Panc1 (cell line): Measurements from ENCODE around the gene ZFHX3. TPM values are rescaled to one million over a fixed set of nuclear protein-coding genes. Genes with fewer than 3 reads are reported as not detected.

Experiments used
- ATAC-seq: fragments of 200-7000 bp; cut with Tn5 transposase; 2 replicates; pipeline ENCODE4 v1.9.1; 2020; ENCODE audit warnings: mild to moderate bottlenecking, moderate library complexity
- BruUV-seq: library from RNA; stranded (reverse); fragments of 400-500 nt; replicated peaks from 2 replicates; lab custom pipeline; 2021; lab: Mats Ljungman, UMichigan
- CTCF ChIA-PET: fragments of 300-600 bp; sonication (Branson Sonifier 250); formaldehyde crosslinking; loops from one replicate; lab custom pipeline; 2022; ENCODE audit warnings: antibody characterized with exemption; lab: Charles Lee
- POLR2A ChIA-PET: fragments of 300-600 bp; sonication (Branson Sonifier 250); formaldehyde crosslinking; loops from one replicate; lab custom pipeline; 2022; ENCODE audit warnings: antibody characterized with exemption; lab: Charles Lee
- DNase-seq: peaks from one replicate; pipeline ENCODE4 v3.0.0-alpha.2; 2010; ENCODE audit warnings: low read depth, low spot score
- H3K27ac ChIP-seq: 2 replicates; pipeline ENCODE4 v1.5.1; 2011; ENCODE audit warnings: mild to moderate bottlenecking, low read length, inconsistent platforms
- H3K27me3 ChIP-seq: fragments of 200-500 bp; sonication (Bioruptor generic); 2 replicates; pipeline ENCODE4 v1.6.0; 2014; ENCODE audit warnings: low read length, inconsistent platforms; ENCODE audit not compliant: control insufficient read depth, insufficient read depth
- H3K36me3 ChIP-seq: fragments of 200-500 bp; sonication (Bioruptor generic); 2 replicates; pipeline ENCODE4 v1.5.1; 2014; ENCODE audit warnings: inconsistent platforms, mild to moderate bottlenecking, low read length, moderate library complexity; ENCODE audit not compliant: control insufficient read depth, insufficient read depth
- H3K4me1 ChIP-seq: 2 replicates; pipeline ENCODE4 v1.5.1; 2011; ENCODE audit warnings: inconsistent platforms, mild to moderate bottlenecking, low read length, moderate library complexity; ENCODE audit not compliant: control insufficient read depth, insufficient read depth
- H3K4me3 ChIP-seq, 2 experiments: 2 replicates each; pipeline ENCODE4 v1.5.1; 2011 to 2012; ENCODE audit warnings: low read depth in 2 of 2, low read length in 2 of 2, mild to moderate bottlenecking in 2 of 2, inconsistent platforms in 1 of 2, moderate library complexity in 1 of 2
- H3K9me3 ChIP-seq: fragments of 200-500 bp; sonication (Bioruptor generic); 2 replicates; pipeline ENCODE4 v1.5.1; 2014; ENCODE audit warnings: low read depth, mild to moderate bottlenecking, inconsistent platforms, low read length, moderate library complexity; ENCODE audit not compliant: control insufficient read depth, insufficient read depth
- POLR2AphosphoS5 ChIP-seq: IDR thresholded peaks from 2 replicates; pipeline ENCODE4 v1.6.1; 2012; ENCODE audit warnings: mild to moderate bottlenecking, low read depth, low read length, moderate library complexity
- SIN3A ChIP-seq: IDR thresholded peaks from 2 replicates; pipeline ENCODE4 v1.6.1; 2012; ENCODE audit warnings: low read depth, mild to moderate bottlenecking, low read length, moderate library complexity, borderline replicate concordance; ENCODE audit not compliant: insufficient read depth
- TCF7L2 ChIP-seq: IDR thresholded peaks from 2 replicates; pipeline ENCODE4 v1.6.1; 2011; ENCODE audit warnings: mild to moderate bottlenecking, low read depth, low read length, inconsistent platforms
- in situ Hi-C: cut with HindIII; loops from 2 replicates; pipeline ENCODE4 v1.10.0; 2016; ENCODE audit warnings: low sequenced_read_pairs, low pct_unique_long_range_greater_than_20kb
- intact Hi-C: fragments of 100-400 bp; cut with micrococcal nuclease; formaldehyde crosslinking; loops from one replicate; pipeline ENCODE4 v1.10.0; 2022; ENCODE audit not compliant: unreplicated experiment
- total RNA-seq: library from RNA; stranded (reverse); gene quantifications from one replicate; pipeline ENCODE4 v1.2.1, GENCODE V29; 2021; ENCODE audit not compliant: unreplicated experiment
- TF ChIP-seq, protein P1 (sequence below), 2 experiments: IDR thresholded peaks; 2 replicates each; pipeline ENCODE4 v1.6.1; 2011 to 2012; ENCODE audit warnings: low read depth in 2 of 2, control low read depth in 1 of 2, low read length in 1 of 2, mild to moderate bottlenecking in 1 of 2, moderate library complexity in 1 of 2; ENCODE audit not compliant: insufficient read depth in 1 of 2
- TF ChIP-seq, protein P2 (sequence below): fragments of 450-650 bp; IDR thresholded peaks from 2 replicates; pipeline ENCODE4 v1.5.1; 2017; ENCODE audit warnings: mild to moderate bottlenecking

Gene ZFHX3
- total RNA-seq, 1 experiment from 2014 or later: 7.1 TPM

DNA sequence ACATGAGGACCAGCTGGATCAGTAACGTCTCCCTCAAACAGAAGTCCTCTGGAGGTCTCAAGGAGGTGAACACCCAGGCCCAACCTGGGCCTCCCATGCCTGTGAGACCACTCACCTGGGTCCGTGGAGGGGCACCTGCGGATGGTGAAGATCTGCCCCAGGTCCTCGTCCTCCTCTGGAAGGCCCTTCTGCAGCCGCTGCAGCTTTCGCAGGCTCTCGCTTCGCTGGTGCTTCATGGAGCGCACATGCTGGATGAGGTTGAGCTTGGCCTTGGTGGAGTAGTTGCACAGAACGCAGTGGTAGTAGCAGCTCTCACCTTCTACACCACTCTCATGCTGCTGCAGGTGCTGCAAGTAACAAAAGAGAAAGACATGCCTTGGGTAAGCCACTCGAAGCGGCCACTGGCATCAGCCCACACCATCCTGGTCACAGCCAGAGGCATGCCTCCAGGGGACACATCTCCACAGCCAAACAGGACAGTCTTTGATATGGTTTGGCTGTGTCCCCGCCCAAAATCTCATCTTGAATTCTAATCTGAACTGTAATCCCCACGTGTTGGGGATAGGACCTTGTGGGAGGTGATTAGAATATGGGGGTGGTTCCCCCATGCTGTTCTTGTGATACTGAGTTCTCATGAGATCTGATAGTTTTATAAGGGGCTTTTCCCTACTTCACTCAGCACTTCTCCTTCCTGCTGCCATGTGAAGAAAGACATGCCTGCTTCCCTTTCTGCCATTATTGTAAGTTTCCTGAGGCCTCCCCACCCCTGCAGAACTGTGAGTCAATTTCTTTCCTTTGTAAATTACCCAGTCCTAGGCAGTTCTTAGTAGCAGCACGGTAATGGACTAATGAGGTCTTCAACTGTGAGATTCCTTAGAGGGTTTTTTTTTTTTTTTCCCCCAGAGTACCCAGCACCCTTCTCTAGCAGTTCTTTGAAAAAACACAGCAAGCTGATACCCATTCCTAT, 158.0 kb downstream of the ZFHX3 start:
- in situ Hi-C loops: no loop called here
- Histone ChIP-seq H3K27me3 (no peaks in the 10 kb centered on the region), H3K4me1 (no peaks in the 10 kb centered on the region), H3K9me3 (no peaks in the 10 kb centered on the region), H3K36me3 (no peaks in the 10 kb centered on the region), H3K4me3 (no peak overlapping the region), H3K27ac (no peak overlapping the region)
- no peak for TF ChIP-seq POLR2AphosphoS5
- no peak for TF ChIP-seq SIN3A
- TF ChIP-seq, protein P1, sequence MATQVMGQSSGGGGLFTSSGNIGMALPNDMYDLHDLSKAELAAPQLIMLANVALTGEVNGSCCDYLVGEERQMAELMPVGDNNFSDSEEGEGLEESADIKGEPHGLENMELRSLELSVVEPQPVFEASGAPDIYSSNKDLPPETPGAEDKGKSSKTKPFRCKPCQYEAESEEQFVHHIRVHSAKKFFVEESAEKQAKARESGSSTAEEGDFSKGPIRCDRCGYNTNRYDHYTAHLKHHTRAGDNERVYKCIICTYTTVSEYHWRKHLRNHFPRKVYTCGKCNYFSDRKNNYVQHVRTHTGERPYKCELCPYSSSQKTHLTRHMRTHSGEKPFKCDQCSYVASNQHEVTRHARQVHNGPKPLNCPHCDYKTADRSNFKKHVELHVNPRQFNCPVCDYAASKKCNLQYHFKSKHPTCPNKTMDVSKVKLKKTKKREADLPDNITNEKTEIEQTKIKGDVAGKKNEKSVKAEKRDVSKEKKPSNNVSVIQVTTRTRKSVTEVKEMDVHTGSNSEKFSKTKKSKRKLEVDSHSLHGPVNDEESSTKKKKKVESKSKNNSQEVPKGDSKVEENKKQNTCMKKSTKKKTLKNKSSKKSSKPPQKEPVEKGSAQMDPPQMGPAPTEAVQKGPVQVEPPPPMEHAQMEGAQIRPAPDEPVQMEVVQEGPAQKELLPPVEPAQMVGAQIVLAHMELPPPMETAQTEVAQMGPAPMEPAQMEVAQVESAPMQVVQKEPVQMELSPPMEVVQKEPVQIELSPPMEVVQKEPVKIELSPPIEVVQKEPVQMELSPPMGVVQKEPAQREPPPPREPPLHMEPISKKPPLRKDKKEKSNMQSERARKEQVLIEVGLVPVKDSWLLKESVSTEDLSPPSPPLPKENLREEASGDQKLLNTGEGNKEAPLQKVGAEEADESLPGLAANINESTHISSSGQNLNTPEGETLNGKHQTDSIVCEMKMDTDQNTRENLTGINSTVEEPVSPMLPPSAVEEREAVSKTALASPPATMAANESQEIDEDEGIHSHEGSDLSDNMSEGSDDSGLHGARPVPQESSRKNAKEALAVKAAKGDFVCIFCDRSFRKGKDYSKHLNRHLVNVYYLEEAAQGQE (IDR thresholded peaks at IDR 0.05; ENCODE audit: insufficient read depth in 1 of 2, low read depth in 2 of 2, low read length in 1 of 2): no peak
- no peak for TF ChIP-seq TCF7L2
- TF ChIP-seq, protein P2, sequence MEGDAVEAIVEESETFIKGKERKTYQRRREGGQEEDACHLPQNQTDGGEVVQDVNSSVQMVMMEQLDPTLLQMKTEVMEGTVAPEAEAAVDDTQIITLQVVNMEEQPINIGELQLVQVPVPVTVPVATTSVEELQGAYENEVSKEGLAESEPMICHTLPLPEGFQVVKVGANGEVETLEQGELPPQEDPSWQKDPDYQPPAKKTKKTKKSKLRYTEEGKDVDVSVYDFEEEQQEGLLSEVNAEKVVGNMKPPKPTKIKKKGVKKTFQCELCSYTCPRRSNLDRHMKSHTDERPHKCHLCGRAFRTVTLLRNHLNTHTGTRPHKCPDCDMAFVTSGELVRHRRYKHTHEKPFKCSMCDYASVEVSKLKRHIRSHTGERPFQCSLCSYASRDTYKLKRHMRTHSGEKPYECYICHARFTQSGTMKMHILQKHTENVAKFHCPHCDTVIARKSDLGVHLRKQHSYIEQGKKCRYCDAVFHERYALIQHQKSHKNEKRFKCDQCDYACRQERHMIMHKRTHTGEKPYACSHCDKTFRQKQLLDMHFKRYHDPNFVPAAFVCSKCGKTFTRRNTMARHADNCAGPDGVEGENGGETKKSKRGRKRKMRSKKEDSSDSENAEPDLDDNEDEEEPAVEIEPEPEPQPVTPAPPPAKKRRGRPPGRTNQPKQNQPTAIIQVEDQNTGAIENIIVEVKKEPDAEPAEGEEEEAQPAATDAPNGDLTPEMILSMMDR: no peak
- intact Hi-C loops: no loop called here
- no TSS peak for BruUV-seq
- no peak for ATAC-seq
- ChIA-PET POLR2A (no interaction called here), CTCF (no interaction called here)
- no peak for DNase-seq

DNA sequence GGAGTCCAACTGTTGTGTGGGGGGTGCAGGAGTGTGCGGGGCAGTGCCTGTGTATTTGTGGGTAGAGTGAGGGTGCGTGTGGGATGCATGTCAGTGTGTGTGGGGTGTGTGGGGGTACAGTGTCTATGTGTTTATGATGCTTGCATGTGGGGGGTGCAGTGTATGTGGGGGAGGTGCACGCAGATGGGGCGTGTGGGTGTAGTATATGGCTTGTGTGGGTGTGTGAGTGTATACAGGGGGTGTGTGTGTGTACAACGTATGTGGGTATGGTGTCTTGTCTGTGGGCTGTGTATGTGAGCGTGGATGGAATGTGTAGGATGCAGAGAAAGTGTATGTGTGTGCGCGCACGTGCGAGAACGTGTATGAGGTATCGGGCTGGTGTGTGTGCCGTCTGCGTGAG, 160.4 kb downstream of the ZFHX3 start:
- CTCF ChIA-PET: no interaction called here
- DNase-seq (no peak), ATAC-seq (no peak)
- in situ Hi-C loops (no loop called here), intact Hi-C loops (no loop called here)
- Histone ChIP-seq H3K27ac (no peak overlapping the region), H3K27me3 (no peaks in the 10 kb centered on the region), H3K36me3 (no peaks in the 10 kb centered on the region), H3K9me3 (no peaks in the 10 kb centered on the region), H3K4me1 (no peaks in the 10 kb centered on the region), H3K4me3 (no peak overlapping the region)
- TF ChIP-seq POLR2AphosphoS5 (no peak), SIN3A (no peak), TCF7L2 (no peak)
- TF ChIP-seq, protein P2: no peak
- TF ChIP-seq, protein P1 (IDR thresholded peaks at IDR 0.05; ENCODE audit: insufficient read depth in 1 of 2, low read depth in 2 of 2, low read length in 1 of 2): no peak
- BruUV-seq: no TSS peak
- POLR2A ChIA-PET: no interaction called here
